A549 (cell line): Measurements from ENCODE around the gene PDE7B. TPM values are rescaled to one million over a fixed set of nuclear protein-coding genes. Genes with fewer than 3 reads are reported as not detected.

Source experiments
- ATAC-seq, 2 experiments: fragments of 200-7000 bp in 1 of 2; fragments of >200 bp in 1 of 2; cut with Nextera tagmentation in 1 of 2; cut with Tn5 transposase in 1 of 2; 3 replicates each; pipeline versions ENCODE4 v1.8.0 to v1.9.1; 2018 to 2020; ENCODE audit warnings: mild to moderate bottlenecking in 1 of 2, moderate library complexity in 1 of 2
- CTCF ChIA-PET: fragments of 300-600 bp; sonication (Branson Sonifier 250); formaldehyde crosslinking; extraction: SDS; loops from one replicate; lab custom pipeline; 2021; ENCODE audit warnings: antibody characterized with exemption, inconsistent platforms; lab: Yijun Ruan, JAX
- POLR2A ChIA-PET: fragments of 350-600 bp; formaldehyde crosslinking; extraction: SDS; loops from one replicate; lab custom pipeline; 2021; ENCODE audit warnings: antibody characterized with exemption, inconsistent platforms; lab: Yijun Ruan, JAX
- DNase-seq, 2 experiments: peaks; one replicate each; pipeline versions ENCODE4 v3.0.0 to v3.0.0-alpha.2; 2011 to 2016; ENCODE audit warnings: low read depth in 1 of 2, low spot score in 1 of 2
- FAIRE-seq: peaks from 2 replicates; lab custom pipeline; 2011; peaks lifted over from hg19 to GRCh38; lab: Jason Lieb, UNC
- H3K27ac ChIP-seq, 2 experiments: fragments of >200 bp; sonication (Bioruptor Twin); formaldehyde crosslinking; 3 replicates each; pipeline ENCODE4 v1.5.1; 2016 to 2017
- H3K4me1 ChIP-seq: fragments of >200 bp; sonication (Bioruptor Twin); formaldehyde crosslinking; 3 replicates; pipeline ENCODE4 v1.6.1; 2016
- H3K4me2 ChIP-seq: fragments of >200 bp; sonication (Bioruptor Twin); formaldehyde crosslinking; 3 replicates; pipeline ENCODE4 v1.6.1; 2016
- H3K4me3 ChIP-seq: fragments of >200 bp; sonication (Bioruptor Twin); formaldehyde crosslinking; 3 replicates; pipeline ENCODE4 v1.5.1; 2016
- H3K9me3 ChIP-seq: fragments of >200 bp; sonication (Bioruptor Twin); formaldehyde crosslinking; 3 replicates; pipeline ENCODE4 v1.6.1; 2016
- ATOH8 ChIP-seq: fragments of 250-450 bp; sonication (Bioruptor Pico); IDR thresholded peaks from 2 replicates; pipeline ENCODE4 v1.5.0; 2020; ENCODE audit warnings: low read depth, mild to moderate bottlenecking, moderate library complexity
- CBX8 ChIP-seq: fragments of 200-600 bp; sonication (generic); IDR thresholded peaks from 2 replicates; pipeline ENCODE4 v1.6.1; 2016
- CHD2 ChIP-seq: fragments of 150-350 bp; IDR thresholded peaks from 2 replicates; pipeline ENCODE4 v1.6.1; 2014; ENCODE audit warnings: low read length; ENCODE audit not compliant: partially characterized antibody
- CHD4 ChIP-seq: fragments of 200-600 bp; sonication (generic); IDR thresholded peaks from 2 replicates; pipeline ENCODE4 v1.6.1; 2016; ENCODE audit warnings: antibody characterized with exemption, mild to moderate bottlenecking, borderline replicate concordance
- CTCF ChIP-seq: fragments of >200 bp; sonication (Bioruptor Twin); formaldehyde crosslinking; IDR thresholded peaks from 3 replicates; pipeline ENCODE4 v1.5.1; 2016
- EHF ChIP-seq: fragments of 250-450 bp; sonication (Bioruptor Pico); IDR thresholded peaks from 2 replicates; pipeline ENCODE4 v1.5.0; 2020; ENCODE audit warnings: mild to moderate bottlenecking
- EP300 ChIP-seq, 2 experiments: fragments of >200 bp; sonication (Bioruptor Twin); formaldehyde crosslinking; IDR thresholded peaks; 2 replicates in 1 of 2; 3 replicates in 1 of 2; pipeline ENCODE4 v1.6.1; 2016 to 2017
- HES2 ChIP-seq: fragments of >200 bp; sonication (Bioruptor Twin); formaldehyde crosslinking; IDR thresholded peaks from 2 replicates; pipeline ENCODE4 v1.6.1; 2016
- HMGXB4 ChIP-seq: fragments of 250-450 bp; sonication (Bioruptor Pico); IDR thresholded peaks from 2 replicates; pipeline ENCODE4 v1.5.0; 2021; ENCODE audit warnings: mild to moderate bottlenecking, moderate library complexity, borderline replicate concordance
- HOXB13 ChIP-seq: fragments of 250-450 bp; sonication (Bioruptor Pico); IDR thresholded peaks from 2 replicates; pipeline ENCODE4 v1.5.0; 2020; ENCODE audit warnings: low read depth, mild to moderate bottlenecking, moderate library complexity
- JUN ChIP-seq, 2 experiments: fragments of >200 bp; sonication (Bioruptor Twin); formaldehyde crosslinking; IDR thresholded peaks; 2 replicates in 1 of 2; 3 replicates in 1 of 2; pipeline ENCODE4 v1.6.1; 2016 to 2017
- MAFK ChIP-seq: fragments of 450-650 bp; IDR thresholded peaks from 2 replicates; pipeline ENCODE4 v1.6.1; 2014; ENCODE audit not compliant: partially characterized antibody
- NR3C1 ChIP-seq: fragments of >200 bp; sonication (Bioruptor Twin); formaldehyde crosslinking; IDR thresholded peaks from 3 replicates; pipeline ENCODE4 v1.6.1; 2017
- PBX3 ChIP-seq: IDR thresholded peaks from 2 replicates; pipeline ENCODE4 v1.6.1; 2012
- PHF8 ChIP-seq: fragments of 200-600 bp; sonication (generic); IDR thresholded peaks from 2 replicates; pipeline ENCODE4 v1.6.1; 2016; ENCODE audit warnings: low read depth, mild to moderate bottlenecking, antibody characterized with exemption, moderate library complexity, borderline replicate concordance
- POLR2AphosphoS2 ChIP-seq: conservative IDR thresholded peaks from 2 replicates; pipeline ENCODE4 v1.6.1; 2012; ENCODE audit warnings: low read length, improper control_type of control experiment, inconsistent platforms
- RAD21 ChIP-seq, 2 experiments: fragments of >200 bp in 1 of 2; sonication (Bioruptor Twin) in 1 of 2; formaldehyde crosslinking in 1 of 2; IDR thresholded peaks in 1 of 2; conservative IDR thresholded peaks in 1 of 2; 2 replicates in 1 of 2; 3 replicates in 1 of 2; pipeline ENCODE4 v1.6.1; 2012 to 2018; ENCODE audit warnings: inconsistent platforms in 1 of 2
- RCOR1 ChIP-seq: fragments of 150-350 bp; IDR thresholded peaks from 2 replicates; pipeline ENCODE4 v1.6.1; 2014; ENCODE audit warnings: antibody characterized with exemption, low read length, low read depth
- REST ChIP-seq: fragments of 200-600 bp; sonication (generic); IDR thresholded peaks from 2 replicates; pipeline ENCODE4 v1.6.1; 2016; ENCODE audit warnings: antibody characterized with exemption, mild to moderate bottlenecking, moderate library complexity
- RFX5 ChIP-seq: fragments of 450-650 bp; IDR thresholded peaks from 2 replicates; pipeline ENCODE4 v1.7.1; 2014; ENCODE audit warnings: antibody characterized with exemption, mild to moderate bottlenecking, moderate library complexity
- RNF2 ChIP-seq: fragments of 200-600 bp; sonication (generic); IDR thresholded peaks from 2 replicates; pipeline ENCODE4 v1.6.1; 2016; ENCODE audit warnings: low read depth, mild to moderate bottlenecking, antibody characterized with exemption, moderate library complexity, borderline replicate concordance
- SMC3 ChIP-seq: fragments of >200 bp; sonication (Bioruptor Twin); formaldehyde crosslinking; IDR thresholded peaks from 3 replicates; pipeline ENCODE4 v1.6.1; 2018; ENCODE audit warnings: inconsistent platforms
- SREBF2 ChIP-seq: fragments of 450-650 bp; IDR thresholded peaks from 2 replicates; pipeline ENCODE4 v1.6.1; 2014; ENCODE audit warnings: mild to moderate bottlenecking, moderate library complexity
- TFCP2L1 ChIP-seq: fragments of 250-450 bp; sonication (Bioruptor Pico); IDR thresholded peaks from 2 replicates; pipeline ENCODE4 v1.5.0; 2021; ENCODE audit warnings: mild to moderate bottlenecking
- USF2 ChIP-seq: fragments of 450-650 bp; IDR thresholded peaks from 2 replicates; pipeline ENCODE4 v1.6.1; 2014; ENCODE audit warnings: antibody characterized with exemption
- ZFP36 ChIP-seq: fragments of 450-650 bp; IDR thresholded peaks from 2 replicates; pipeline ENCODE4 v1.6.1; 2014; ENCODE audit warnings: borderline replicate concordance; ENCODE audit not compliant: partially characterized antibody
- WGBS: methylation state at CpG from one replicate; pipeline ENCODE4 v1.1.6; 2017; ENCODE audit errors: missing lambda C conversion rate; 5-methylcytosine and 5-hydroxymethylcytosine counted together
- polyA plus RNA-seq, 4 experiments: library from polyadenylated mRNA; depleted of rRNA in 3 of 4; stranded (reverse); fragments of >200 nt; fragmentation: RNase III in 1 of 4; extraction: RNeasy Plus Mini Kit Qiagen cat#74134 plus additional on column Dnase treatment in 1 of 4; gene quantifications; 2 replicates in 3 of 4; 3 replicates in 1 of 4; pipeline ENCODE4 v1.2.3, GENCODE V29; 2011 to 2017

PDE7B gene
- polyA plus RNA-seq, 2 of the 4 experiments (the other 2 are of a cell fraction) = 6.6 to 13.8 TPM

- no peak for TF ChIP-seq CHD4
- no peak for TF ChIP-seq POLR2AphosphoS2
- TF ChIP-seq HMGXB4 (CRISPR knock-in tag) = no peak
- TF ChIP-seq HOXB13 = no peak
- no peak for TF ChIP-seq SREBF2
- no peak for TF ChIP-seq TFCP2L1 (CRISPR knock-in tag)
- 0 out of 3 replicates have a peak, but pooled peaks have one; percentile 24 for TF ChIP-seq SMC3
- no peak for TF ChIP-seq USF2
- TF ChIP-seq EP300 (IDR thresholded peaks at IDR 0.05) = no peak
- no peak for TF ChIP-seq JUN (IDR thresholded peaks at IDR 0.05)
Measured at GRCh38 chr6:136031982-136032381, 180.5 kb downstream of the PDE7B start (continued).

- FAIRE-seq (no peak), ATAC-seq (no peak), DNase-seq (no peak)
- no peak overlapping the region for H3K4me3 ChIP-seq
- no peaks in the 10 kb centered on the region for H3K9me3 ChIP-seq
- WGBS = 81% methylated on average over 4 of the region's 4 CpGs
- H3K27ac ChIP-seq = peak overlapping the region; percentile 26 to 73; a peak in 4 of 6 replicates
- peaks cover 69% of the 10 kb centered on the region for H3K4me1 ChIP-seq
- POLR2A ChIA-PET = no interaction called here
- TF ChIP-seq CHD2 (no peak), CTCF (no peak), PBX3 (no peak), NR3C1 (no peak), MAFK (no peak), SMC3 (no peak), RCOR1 (no peak), HES2 (no peak), ATOH8 (CRISPR knock-in tag) (no peak), CBX8 (no peak), RFX5 (no peak), ZFP36 (no peak), REST (no peak), EHF (CRISPR knock-in tag) (no peak), RAD21 (conservative IDR thresholded peaks at IDR 0.05 in 1 of 2, IDR thresholded peaks at IDR 0.05 in 1 of 2) (no peak), PHF8 (no peak), CHD4 (no peak), RNF2 (no peak)
- CTCF ChIA-PET = interaction anchor here (0.5 to 2.3 kb wide), 3 partner anchors 23 to 549 kb away, joined by 3 to 8 read pairs (median 3); no protein-coding TSS in a partner anchor
- no peak overlapping the region for H3K4me2 ChIP-seq
Measured at GRCh38 chr6:136033416-136033815, 181.9 kb downstream of the PDE7B start.
